Trophoblast cell (in vitro differentiated cells and primary cell): ENCODE results near the gene PHF1.

ENCODE experiments used
- DNase-seq, 2 donors: peaks; one replicate each; pipeline ENCODE4 v3.0.0-alpha.2; 2016
- H2AFZ ChIP-seq: 2 replicates; pipeline ENCODE4 v1.6.1; 2013; ENCODE audit warnings: low read length, moderate library complexity, mild to moderate bottlenecking; ENCODE audit not compliant: insufficient read depth, poor library complexity
- H2AK5ac ChIP-seq: 2 replicates; pipeline ENCODE4 v1.6.1; 2013; ENCODE audit warnings: mild to moderate bottlenecking, low read length
- H2BK120ac ChIP-seq: 2 replicates; pipeline ENCODE4 v1.6.1; 2013; ENCODE audit warnings: low read length, mild to moderate bottlenecking, moderate library complexity; ENCODE audit not compliant: insufficient read depth, poor library complexity
- H2BK12ac ChIP-seq: 2 replicates; pipeline ENCODE4 v1.6.1; 2013; ENCODE audit warnings: mild to moderate bottlenecking, low read length, moderate library complexity
- H2BK5ac ChIP-seq: 2 replicates; pipeline ENCODE4 v1.6.1; 2013; ENCODE audit warnings: low read length, low read depth, moderate library complexity, mild to moderate bottlenecking; ENCODE audit not compliant: poor library complexity
- H3K14ac ChIP-seq: 2 replicates; pipeline ENCODE4 v1.6.1; 2013; ENCODE audit warnings: mild to moderate bottlenecking, low read length
- H3K18ac ChIP-seq: 2 replicates; pipeline ENCODE4 v1.6.1; 2013; ENCODE audit warnings: mild to moderate bottlenecking, low read length
- H3K23ac ChIP-seq: 2 replicates; pipeline ENCODE4 v1.6.1; 2013; ENCODE audit warnings: low read length
- H3K27ac ChIP-seq: 2 replicates; pipeline ENCODE4 v1.5.1; 2013; ENCODE audit warnings: low read depth, mild to moderate bottlenecking, inconsistent platforms, low read length, moderate library complexity
- H3K27me3 ChIP-seq: 2 replicates; pipeline ENCODE4 v1.6.1; 2013; ENCODE audit warnings: inconsistent platforms, mild to moderate bottlenecking, low read length, moderate library complexity; ENCODE audit not compliant: insufficient read depth
- H3K36me3 ChIP-seq, 2 experiments: 1 replicate in 1 of 2; 2 replicates in 1 of 2; pipeline ENCODE4 v1.6.1; 2013; ENCODE audit warnings: low read length in 2 of 2, mild to moderate bottlenecking in 2 of 2, moderate library complexity in 1 of 2; ENCODE audit not compliant: insufficient read depth in 2 of 2, control insufficient read depth in 1 of 2
- H3K4ac ChIP-seq: 2 replicates; pipeline ENCODE4 v1.6.1; 2013; ENCODE audit warnings: low read depth, mild to moderate bottlenecking, low read length, moderate library complexity
- H3K4me1 ChIP-seq, 2 experiments: 1 replicate in 1 of 2; 2 replicates in 1 of 2; pipeline ENCODE4 v1.6.1; 2013; ENCODE audit warnings: low read length in 2 of 2, mild to moderate bottlenecking in 2 of 2, moderate library complexity in 1 of 2; ENCODE audit not compliant: insufficient read depth in 2 of 2, control insufficient read depth in 1 of 2
- H3K4me2 ChIP-seq: 2 replicates; pipeline ENCODE4 v1.6.1; 2013; ENCODE audit warnings: inconsistent platforms, mild to moderate bottlenecking, low read length, moderate library complexity
- H3K4me3 ChIP-seq: 2 replicates; pipeline ENCODE4 v1.5.1; 2013; ENCODE audit warnings: mild to moderate bottlenecking, low read depth, low read length, inconsistent platforms
- H3K79me1 ChIP-seq: one replicate; pipeline ENCODE4 v1.6.1; 2013; ENCODE audit warnings: low read length
- H3K79me2 ChIP-seq: 2 replicates; pipeline ENCODE4 v1.6.1; 2013; ENCODE audit warnings: low read length, mild to moderate bottlenecking; ENCODE audit not compliant: control insufficient read depth, insufficient read depth, poor library complexity
- H3K9ac ChIP-seq: 2 replicates; pipeline ENCODE4 v1.6.1; 2013; ENCODE audit warnings: mild to moderate bottlenecking, low read length
- H3K9me3 ChIP-seq: 2 replicates; pipeline ENCODE4 v1.6.1; 2013; ENCODE audit warnings: low read depth, mild to moderate bottlenecking, control low read depth, inconsistent platforms, low read length; ENCODE audit not compliant: insufficient read depth
- H4K12ac ChIP-seq: 2 replicates; pipeline ENCODE4 v1.6.1; 2013; ENCODE audit warnings: low read depth, mild to moderate bottlenecking, low read length, moderate library complexity
- H4K8ac ChIP-seq: 2 replicates; pipeline ENCODE4 v1.6.1; 2013; ENCODE audit warnings: low read depth, mild to moderate bottlenecking, low read length, moderate library complexity
- H4K91ac ChIP-seq: one replicate; pipeline ENCODE4 v1.6.1; 2013; ENCODE audit warnings: low read depth, mild to moderate bottlenecking, low read length, moderate library complexity
- whole genome bisulfite sequencing: extraction: QIAGEN DNeasy Blood & Tissue Kit; methylation state at CpG from one replicate; pipeline ENCODE4 v1.1.7; 2013; ENCODE audit warnings: missing lambda C conversion rate; ENCODE audit not compliant: insufficient read length, insufficient coverage; ENCODE audit errors: extremely low coverage; 5-methylcytosine and 5-hydroxymethylcytosine counted together

PHF1 gene

DNA sequence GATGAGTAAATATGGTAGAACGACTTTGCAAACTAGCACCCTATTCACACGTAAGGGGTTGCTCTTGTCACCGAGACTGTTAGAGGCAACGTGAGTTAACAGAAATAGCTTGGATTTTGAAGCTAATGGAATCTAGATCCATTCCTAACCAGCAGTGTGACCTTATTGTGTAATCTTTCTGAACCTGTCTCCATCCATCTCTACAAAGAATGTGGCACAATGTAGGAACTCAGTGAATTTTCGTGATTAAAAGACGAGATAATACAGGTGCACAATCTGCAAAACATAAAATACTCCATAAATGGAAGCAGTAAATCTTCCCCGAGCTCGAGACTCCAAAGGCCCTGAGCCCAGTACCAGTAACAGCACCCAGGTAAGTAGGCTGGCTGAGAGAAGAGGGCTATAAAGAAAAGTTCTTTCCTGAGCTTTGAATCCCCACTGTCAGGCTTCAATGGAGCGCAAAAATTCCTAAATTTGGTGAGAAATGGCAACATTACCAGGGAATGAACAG, 20.0 kb upstream of the PHF1 start:
- Histone ChIP-seq H3K36me3 (no peaks in the 10 kb centered on the region), H3K27me3 (no peaks in the 10 kb centered on the region), H2AFZ (peak overlapping the region; percentile 28), H3K9ac (no peak overlapping the region), H4K8ac (peak overlapping the region; percentile 79), H3K4me1 (peaks cover 0 to 12% of the 10 kb centered on the region in 2 experiments), H2AK5ac (no peak overlapping the region), H2BK12ac (no peak overlapping the region), H3K14ac (no peak overlapping the region), H2BK120ac (no peak overlapping the region), H4K12ac (peak overlapping the region; percentile 30), H4K91ac (peak overlapping the region; percentile 26), H3K4ac (no peak overlapping the region), H3K4me2 (peak overlapping the region; percentile 14), H3K4me3 (no peak overlapping the region), H3K79me2 (peaks cover 20% of the 10 kb centered on the region), H3K9me3 (no peaks in the 10 kb centered on the region), H2BK5ac (no peak overlapping the region), H3K23ac (no peak overlapping the region), H3K27ac (peak overlapping the region; percentile 77), H3K18ac (no peak overlapping the region), H3K79me1 (peaks cover 6% of the 10 kb centered on the region)
- peak in 1 of 2 donors; percentile 49 for DNase-seq
- WGBS, result no CpG with 5 or more reads among the region's 9 CpGs

DNA sequence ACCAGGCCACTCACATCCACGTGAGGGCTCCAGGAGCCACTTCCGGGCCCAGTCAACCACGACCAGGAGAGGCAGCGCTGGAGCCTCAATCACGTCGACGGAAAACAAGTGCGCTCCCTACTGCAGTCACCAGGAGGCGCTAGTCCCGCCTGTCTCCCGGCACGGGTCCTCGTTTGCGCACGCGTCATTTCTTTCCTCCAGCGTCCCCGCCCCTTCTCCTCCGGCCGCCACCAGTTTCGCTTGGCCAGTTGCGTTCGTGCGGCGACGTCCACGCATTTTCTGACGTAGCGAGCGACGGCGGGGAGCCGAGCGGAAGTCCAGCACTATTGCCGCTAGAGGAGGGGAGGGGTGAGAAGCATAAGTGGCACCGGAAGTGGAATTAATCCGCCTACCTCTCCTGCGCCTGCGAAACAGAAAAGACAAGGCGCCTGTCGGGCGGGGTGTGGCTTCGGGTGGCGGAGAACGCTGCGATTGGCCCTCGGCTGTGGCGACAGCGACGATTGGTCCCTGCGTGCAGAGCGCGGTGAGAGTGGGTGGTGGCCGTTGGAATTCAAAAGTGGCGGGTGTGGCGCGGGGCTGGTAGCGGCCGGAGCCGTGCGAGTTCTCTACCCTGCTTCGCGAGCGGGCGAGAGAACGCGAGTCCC, 19.4 kb upstream of the PHF1 start, which contains the start of gene KIFC1:
Gene KIFC1, plus strand, starts transcription at position 546 of the 644 bp plus-strand sequence. CDS start 163 bp downstream, outside the sequence.
- peak; percentile 100 for DNase-seq
- peak within 1 kb of the TSS; percentile 30 for H4K12ac ChIP-seq
- no peaks in the 10 kb centered on the region for H3K27me3 ChIP-seq
- peak within 1 kb of the TSS; percentile 89 for H2AFZ ChIP-seq
- peaks cover 21% of the 10 kb centered on the region for H3K79me2 ChIP-seq
- H4K8ac ChIP-seq, result peak within 1 kb of the TSS; percentile 79
- peak within 1 kb of the TSS; percentile 88 for H3K14ac ChIP-seq
- peak within 1 kb of the TSS; percentile 88 for H3K18ac ChIP-seq
- H3K4ac ChIP-seq, result peak within 1 kb of the TSS; percentile 97
- H2BK12ac ChIP-seq, result no peak within 1 kb of the TSS
- peak within 1 kb of the TSS; percentile 95 for H4K91ac ChIP-seq
- peak within 1 kb of the TSS; percentile 96 for H3K4me3 ChIP-seq
- peak within 1 kb of the TSS; percentile 83 for H3K9ac ChIP-seq
- H3K4me2 ChIP-seq, result peak within 1 kb of the TSS; percentile 85
- WGBS, result no CpG with 5 or more reads among the region's 67 CpGs
- no peaks in the 10 kb centered on the region for H3K9me3 ChIP-seq
- H3K27ac ChIP-seq, result peak within 1 kb of the TSS; percentile 77
- peaks cover 6% of the 10 kb centered on the region for H3K79me1 ChIP-seq
- peaks cover 0 to 1% of the 10 kb centered on the region in 2 experiments for H3K36me3 ChIP-seq
- peaks cover 0 to 12% of the 10 kb centered on the region in 2 experiments for H3K4me1 ChIP-seq
- H2BK120ac ChIP-seq, result peak within 1 kb of the TSS; percentile 77
- peak within 1 kb of the TSS; percentile 5 for H2AK5ac ChIP-seq
- no peak within 1 kb of the TSS for H3K23ac ChIP-seq
- peak within 1 kb of the TSS; percentile 34 for H2BK5ac ChIP-seq

DNA sequence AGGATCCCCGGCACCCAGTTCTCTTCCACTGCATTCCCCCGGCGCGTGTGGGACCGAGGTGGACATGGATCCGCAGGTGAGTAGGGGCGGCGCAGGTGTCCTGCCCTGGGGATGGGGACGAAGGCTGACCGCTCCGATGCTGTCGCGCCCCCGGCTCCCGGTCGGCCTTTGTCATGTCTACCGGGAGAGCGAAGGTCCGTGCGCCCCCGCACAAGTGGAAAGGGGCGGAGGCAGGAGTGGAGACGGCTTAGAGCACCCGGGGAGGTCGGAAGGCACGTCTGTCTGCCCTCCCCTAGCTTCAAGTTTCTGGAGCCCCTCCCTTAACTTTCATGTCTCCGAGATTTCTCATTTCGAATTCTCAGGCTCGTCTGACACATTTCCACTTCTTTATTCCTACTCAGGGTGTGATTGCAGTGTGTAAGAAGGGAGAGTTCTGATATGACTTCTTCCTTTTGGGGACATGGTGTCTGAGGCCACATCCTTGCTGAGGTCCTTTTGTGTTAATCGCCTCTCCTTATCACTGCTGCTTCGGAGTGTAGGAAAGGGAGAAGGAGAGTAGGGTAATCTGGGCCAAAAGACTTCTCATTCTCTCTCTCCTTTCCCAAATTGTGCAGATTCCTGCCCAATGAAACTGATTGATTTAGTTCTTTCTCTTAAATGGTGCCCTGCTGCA, 18.8 kb upstream of the PHF1 start:
- Histone ChIP-seq H2BK5ac (peak overlapping the region; percentile 34), H3K79me2 (peaks cover 22% of the 10 kb centered on the region), H3K9me3 (no peaks in the 10 kb centered on the region), H3K4ac (peak overlapping the region; percentile 89), H4K8ac (peak overlapping the region; percentile 72), H3K79me1 (peaks cover 6% of the 10 kb centered on the region), H3K27ac (peak overlapping the region; percentile 76), H3K23ac (no peak overlapping the region), H4K12ac (no peak overlapping the region), H3K4me3 (peak overlapping the region; percentile 96), H3K4me2 (peak overlapping the region; percentile 85), H3K36me3 (peaks cover 0 to 2% of the 10 kb centered on the region in 2 experiments), H3K9ac (peak overlapping the region; percentile 83), H2BK120ac (peak overlapping the region; percentile 77), H3K18ac (peak overlapping the region; percentile 88), H3K27me3 (no peaks in the 10 kb centered on the region), H3K4me1 (peaks cover 0 to 12% of the 10 kb centered on the region in 2 experiments), H3K14ac (peak overlapping the region; percentile 88), H2BK12ac (no peak overlapping the region), H2AK5ac (peak overlapping the region; percentile 5), H4K91ac (peak overlapping the region; percentile 95), H2AFZ (peak overlapping the region; percentile 89)
- peak in 1 of 2 donors; percentile 13 for DNase-seq
- WGBS, result no CpG with 5 or more reads among the region's 31 CpGs

DNA sequence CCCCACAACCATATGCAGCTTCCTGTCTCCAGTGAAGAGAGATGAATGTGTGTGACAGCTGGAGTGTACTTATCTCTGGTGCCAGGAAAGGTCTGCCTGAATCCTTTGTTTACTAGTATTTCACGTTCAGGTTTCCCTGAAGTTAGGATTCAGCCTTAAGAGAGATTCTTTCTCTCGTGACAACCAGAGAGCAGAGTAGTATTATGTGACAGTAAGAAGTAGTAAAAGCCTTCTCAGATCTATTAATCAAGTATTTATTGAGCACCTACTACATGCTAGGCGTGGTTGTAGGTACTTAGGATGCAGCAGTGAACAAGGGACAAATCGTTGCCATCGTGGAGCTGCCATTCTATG, 18.2 kb upstream of the PHF1 start:
- Histone ChIP-seq H3K79me2 (peaks cover 22% of the 10 kb centered on the region), H3K9ac (peak overlapping the region; percentile 83)

More for the DNA sequence above, 18.2 kb upstream of the PHF1 start:
- H4K8ac ChIP-seq, result no peak overlapping the region
- no peak overlapping the region for H4K91ac ChIP-seq
- H3K14ac ChIP-seq, result no peak overlapping the region
- H3K4ac ChIP-seq, result peak overlapping the region; percentile 97
- no peak overlapping the region for H3K27ac ChIP-seq
- H3K27me3 ChIP-seq, result no peaks in the 10 kb centered on the region
- H3K79me1 ChIP-seq, result peaks cover 6% of the 10 kb centered on the region
- H3K9me3 ChIP-seq, result no peaks in the 10 kb centered on the region
- H2AK5ac ChIP-seq, result no peak overlapping the region
- no peak overlapping the region for H3K18ac ChIP-seq
- H2BK12ac ChIP-seq, result no peak overlapping the region
- peak overlapping the region; percentile 96 for H3K4me3 ChIP-seq
- H3K4me1 ChIP-seq, result peaks cover 0 to 12% of the 10 kb centered on the region in 2 experiments
- no CpG with 5 or more reads among the region's 5 CpGs for WGBS
- no peak overlapping the region for H4K12ac ChIP-seq
- no peak overlapping the region for H2AFZ ChIP-seq
- H3K36me3 ChIP-seq, result peaks cover under 1 to 2% of the 10 kb centered on the region in 2 experiments
- no peak overlapping the region for H2BK5ac ChIP-seq
- H3K23ac ChIP-seq, result no peak overlapping the region
- H3K4me2 ChIP-seq, result peak overlapping the region; percentile 85
- DNase-seq, result no peak
- H2BK120ac ChIP-seq, result no peak overlapping the region
